HCT116 (cell line): ENCODE results near the gene NDUFAF5. TPM values are rescaled to one million over a fixed set of nuclear protein-coding genes. Genes with fewer than 3 reads are reported as not detected.
A peak's percentile ranks its signal among the peaks of the same experiment; 100 is the strongest.

Experiments used
- ATAC-seq: fragments of 200-7000 bp; cut with Tn5 transposase; 2 replicates; pipeline ENCODE4 v1.9.1; 2020; ENCODE audit warnings: mild to moderate bottlenecking, moderate library complexity
- BruUV-seq: library from RNA; stranded (reverse); fragments of 400-500 nt; replicated peaks from 2 replicates; lab custom pipeline; 2021; lab: Mats Ljungman, UMichigan
- CTCF ChIA-PET: fragments of 300-600 bp; sonication (Branson Sonifier 250); formaldehyde crosslinking; loops from one replicate; lab custom pipeline; 2021; ENCODE audit warnings: antibody characterized with exemption; lab: Charles Lee
- POLR2A ChIA-PET: fragments of 300-600, 350-600 bp; sonication (Branson Sonifier 250); formaldehyde crosslinking; loops from one replicate; lab custom pipeline; 2021; ENCODE audit warnings: antibody characterized with exemption; lab: Charles Lee
- RAD21 ChIA-PET, 2 experiments: fragments of 300-600 bp; sonication (Branson Sonifier 250); formaldehyde crosslinking; loops; one replicate each; lab custom pipeline; 2023; ENCODE audit warnings: low total read pairs in 2 of 2; ENCODE audit not compliant: uncharacterized antibody in 2 of 2, unreplicated experiment in 2 of 2, low non-redundant PET in 1 of 2; lab: Charles Lee
- DNase-seq: peaks from one replicate; pipeline ENCODE4 v3.0.0-alpha.2; 2010; ENCODE audit warnings: low read depth, low spot score
- H2AFZ ChIP-seq: fragments of 200-600 bp; shearing (Covaris generic), sonication (generic); 2 replicates; pipeline ENCODE4 v1.6.1; 2017; ENCODE audit warnings: low read depth, mixed run types, mixed read lengths, antibody characterized with exemption, low read length; ENCODE audit not compliant: poor library complexity, severe bottlenecking
- H3K27ac ChIP-seq: 2 replicates; pipeline ENCODE4 v1.5.1; 2012; ENCODE audit warnings: low read depth, low read length
- H3K27me3 ChIP-seq: fragments of 200-600 bp; sonication (generic); 2 replicates; pipeline ENCODE4 v1.6.1; 2016; ENCODE audit warnings: mixed run types, low read length, mixed read lengths; ENCODE audit not compliant: insufficient read depth
- H3K36me3 ChIP-seq, 2 experiments: fragments of 200-500 bp in 1 of 2; fragments of 200-600 bp in 1 of 2; sonication (Bioruptor generic) in 1 of 2; sonication (generic) in 1 of 2; 2 replicates each; pipeline versions ENCODE4 v1.5.1 to v1.6.1; 2014 to 2016; ENCODE audit warnings: low read length in 2 of 2, inconsistent platforms in 1 of 2, mixed read lengths in 1 of 2, mixed run types in 1 of 2; ENCODE audit not compliant: insufficient read depth in 2 of 2, control insufficient read depth in 1 of 2
- H3K4me1 ChIP-seq, 2 experiments: fragments of 200-600 bp in 1 of 2; sonication (generic) in 1 of 2; 2 replicates each; pipeline versions ENCODE4 v1.5.1 to v1.6.1; 2012 to 2017; ENCODE audit warnings: low read length in 2 of 2, inconsistent platforms in 1 of 2, mild to moderate bottlenecking in 1 of 2, mixed read lengths in 1 of 2, mixed run types in 1 of 2, moderate library complexity in 1 of 2; ENCODE audit not compliant: insufficient read depth in 2 of 2, control insufficient read depth in 1 of 2
- H3K4me2 ChIP-seq: fragments of 200-600 bp; sonication (generic); 2 replicates; pipeline ENCODE4 v1.6.1; 2017; ENCODE audit warnings: mixed run types, low read length, mixed read lengths
- H3K4me3 ChIP-seq, 2 experiments: fragments of 200-600 bp in 1 of 2; sonication (generic) in 1 of 2; replicated peaks in 1 of 2; 2 replicates each; pipeline ENCODE4 v1.5.1; 2011 to 2016; ENCODE audit warnings: low read length in 2 of 2, control low read depth in 1 of 2, low read depth in 1 of 2, mild to moderate bottlenecking in 1 of 2, mixed read lengths in 1 of 2, mixed run types in 1 of 2
- H3K79me2 ChIP-seq: fragments of 200-600 bp; sonication (generic); 2 replicates; pipeline ENCODE4 v1.6.1; 2017; ENCODE audit warnings: mild to moderate bottlenecking, mixed run types, low read length, moderate library complexity, mixed read lengths; ENCODE audit not compliant: insufficient read depth
- H3K9ac ChIP-seq: fragments of 200-600 bp; sonication (generic); 2 replicates; pipeline ENCODE4 v1.6.1; 2016; ENCODE audit warnings: low read length, mixed read lengths
- H3K9me2 ChIP-seq: fragments of 200-600 bp; sonication (generic), shearing (Covaris generic); 2 replicates; pipeline ENCODE4 v1.6.1; 2017; ENCODE audit warnings: mixed run types, mild to moderate bottlenecking, moderate library complexity; ENCODE audit not compliant: insufficient read depth
- H3K9me3 ChIP-seq, 2 experiments: fragments of 200-500 bp in 1 of 2; fragments of 200-600 bp in 1 of 2; sonication (Bioruptor generic) in 1 of 2; sonication (generic) in 1 of 2; 2 replicates each; pipeline ENCODE4 v1.6.1; 2014 to 2017; ENCODE audit warnings: low read length in 2 of 2, mixed read lengths in 2 of 2, inconsistent platforms in 1 of 2, low read depth in 1 of 2, mild to moderate bottlenecking in 1 of 2, mixed run types in 1 of 2, moderate library complexity in 1 of 2; ENCODE audit not compliant: control insufficient read depth in 1 of 2, insufficient read depth in 1 of 2
- H4K20me1 ChIP-seq: fragments of 200-600 bp; sonication (generic), shearing (Covaris generic); 2 replicates; pipeline ENCODE4 v1.6.1; 2017; ENCODE audit warnings: mixed run types, mild to moderate bottlenecking, moderate library complexity; ENCODE audit not compliant: insufficient read depth
- CBX3 ChIP-seq: IDR thresholded peaks from 2 replicates; pipeline ENCODE4 v1.6.1; 2012; ENCODE audit warnings: low read depth
- CTCF ChIP-seq, 3 experiments: fragments of 200-600 bp in 1 of 3; sonication (generic) in 1 of 3; IDR thresholded peaks in 2 of 3; conservative IDR thresholded peaks in 1 of 3; 2 replicates each; pipeline ENCODE4 v1.5.1; 2012 to 2017; ENCODE audit warnings: low read depth in 2 of 3, low read length in 2 of 3, antibody characterized with exemption in 1 of 3, borderline replicate concordance in 1 of 3, control low read depth in 1 of 3, mild to moderate bottlenecking in 1 of 3, mixed read lengths in 1 of 3, mixed run types in 1 of 3, moderate library complexity in 1 of 3; ENCODE audit not compliant: insufficient read depth in 1 of 3
- ELF1 ChIP-seq: IDR thresholded peaks from 2 replicates; pipeline ENCODE4 v1.6.1; 2012; ENCODE audit warnings: low read depth, borderline replicate concordance
- EZH2 ChIP-seq: fragments of 200-600 bp; sonication (generic); IDR thresholded peaks from 2 replicates; pipeline ENCODE4 v1.6.1; 2017; ENCODE audit warnings: antibody characterized with exemption, mixed run types
- JUND ChIP-seq: IDR thresholded peaks from 2 replicates; pipeline ENCODE4 v1.6.1; 2012
- POLR2A ChIP-seq: IDR thresholded peaks from 2 replicates; pipeline ENCODE4 v1.7.0; 2011; ENCODE audit warnings: borderline replicate concordance; ENCODE audit not compliant: insufficient read depth, insufficient read length; ENCODE audit errors: extremely low read depth
- POLR2AphosphoS5 ChIP-seq: IDR thresholded peaks from 2 replicates; pipeline ENCODE4 v1.6.1; 2011; ENCODE audit warnings: mild to moderate bottlenecking, low read depth, low read length, moderate library complexity
- SIN3A ChIP-seq: IDR thresholded peaks from 2 replicates; pipeline ENCODE4 v1.6.1; 2012; ENCODE audit warnings: low read depth
- SRF ChIP-seq: IDR thresholded peaks from 2 replicates; pipeline ENCODE4 v1.6.1; 2012; ENCODE audit warnings: low read depth
- TCF7L2 ChIP-seq: IDR thresholded peaks from 2 replicates; pipeline ENCODE4 v1.7.0; 2011; ENCODE audit warnings: borderline replicate concordance, inconsistent platforms; ENCODE audit not compliant: insufficient read depth, insufficient read length; ENCODE audit errors: extremely low read depth
- YY1 ChIP-seq: IDR thresholded peaks from 2 replicates; pipeline ENCODE4 v1.6.1; 2011; ENCODE audit warnings: low read length, low read depth, moderate library complexity, mild to moderate bottlenecking; ENCODE audit not compliant: insufficient replicate concordance; ENCODE audit errors: extremely low read depth
- intact Hi-C: fragments of 100-400 bp; cut with micrococcal nuclease; formaldehyde crosslinking; loops from 2 replicates; pipeline ENCODE4 v1.10.0; 2022
- total RNA-seq: library from RNA; stranded (reverse); gene quantifications from one replicate; pipeline ENCODE4 v1.2.1, GENCODE V29; 2021; ENCODE audit not compliant: unreplicated experiment

The NDUFAF5 gene
- total RNA-seq, 1 experiment from 2014 or later = 30.8 TPM

GRCh38 chr20:13784271-13784892, 446 bp upstream of the NDUFAF5 start:
- Histone ChIP-seq H3K9me3 (no peaks in the 10 kb centered on the region), H3K9me2 (no peaks in the 10 kb centered on the region), H3K4me1 (peaks cover 7 to 18% of the 10 kb centered on the region in 2 experiments), H3K27ac (peak overlapping the region; percentile 64), H4K20me1 (0 out of 2 replicates have a peak, but pooled peaks cover 5% of the 10 kb centered on the region), H3K9ac (peak overlapping the region; percentile 86), H3K4me3 (peak overlapping the region; percentile 80 to 99), H3K4me2 (peak overlapping the region; percentile 91), H3K27me3 (no peaks in the 10 kb centered on the region), H3K36me3 (peaks cover 15 to 17% of the 10 kb centered on the region in 2 experiments), H2AFZ (no peak overlapping the region), H3K79me2 (peaks cover 94% of the 10 kb centered on the region)
- TF ChIP-seq POLR2AphosphoS5 (no peak; the same call in 1 of the 2 replicates), POLR2A (peak; percentile 87), EZH2 (no peak)
- intact Hi-C loops = no loop called here
- ChIA-PET POLR2A (interaction anchor here (1.2 kb wide), 1 partner anchor 145 kb away, joined by 3 read pairs; the partner anchor contains the start of gene TASP1), CTCF (interaction anchor here (0.6 to 2.8 kb wide), 2 partner anchors 13 to 414 kb away, joined by 3 to 23 read pairs; no protein-coding TSS in a partner anchor), RAD21 (no interaction called here)
- BruUV-seq = TSS peak; percentile 61
- ATAC-seq = peak; percentile 20
- DNase-seq = no peak

GRCh38 chr20:13786143-13786828, 1.5 kb downstream of the NDUFAF5 start:
- H3K79me2 ChIP-seq = peaks cover 94% of the 10 kb centered on the region
- CTCF ChIA-PET = interaction anchor here (1.2 to 2.8 kb wide), 2 partner anchors 9 to 15 kb away, joined by 4 to 23 read pairs; no protein-coding TSS in a partner anchor
- peak overlapping the region; percentile 86 for H3K9ac ChIP-seq
- peak overlapping the region; percentile 91 for H3K4me2 ChIP-seq
- no peak for ATAC-seq
- BruUV-seq = TSS peak; percentile 37
- peaks cover 22 to 25% of the 10 kb centered on the region in 2 experiments for H3K36me3 ChIP-seq
- intact Hi-C loops = loop anchor here (5.0 kb wide), 2 partner anchors 329 to 669 kb away; no protein-coding TSS in a partner anchor
- POLR2A ChIA-PET = no interaction called here
- peak overlapping the region; percentile 64; the same call in 1 of the 2 replicates for H3K27ac ChIP-seq
- H3K9me3 ChIP-seq = no peaks in the 10 kb centered on the region
- RAD21 ChIA-PET = no interaction called here
- no peaks in the 10 kb centered on the region for H4K20me1 ChIP-seq
- H3K4me1 ChIP-seq = peaks cover 7 to 18% of the 10 kb centered on the region in 2 experiments
- H2AFZ ChIP-seq = no peak overlapping the region
- H3K27me3 ChIP-seq = no peaks in the 10 kb centered on the region
- no peak for DNase-seq
- no peaks in the 10 kb centered on the region for H3K9me2 ChIP-seq
- peak overlapping the region; percentile 80 to 99 for H3K4me3 ChIP-seq
- TF ChIP-seq TCF7L2 = no peak
- no peak for TF ChIP-seq CBX3
- TF ChIP-seq JUND = no peak
- no peak for TF ChIP-seq CTCF (IDR thresholded peaks at IDR 0.05 in 2 of 3, conservative IDR thresholded peaks at IDR 0.05 in 1 of 3; ENCODE audit: borderline replicate concordance in 1 of 3, insufficient read depth in 1 of 3, low read depth in 2 of 3, low read length in 2 of 3)
- TF ChIP-seq SIN3A = no peak
- no peak for TF ChIP-seq SRF
- TF ChIP-seq YY1 = no peak
- no peak for TF ChIP-seq ELF1
